Testis (tissue), 3 donors: Measurements from ENCODE around the gene MKKS. TPM values are rescaled to one million over a fixed set of nuclear protein-coding genes. Genes with fewer than 3 reads are reported as not detected.

Experiments used
- DNase-seq: peaks from one replicate; pipeline ENCODE4 v3.0.0-alpha.2; 2019
- H3K27ac ChIP-seq, 2 donors: fragments of 200-600 bp; sonication (generic); one replicate each; pipeline ENCODE4 v1.5.1; 2019
- H3K27me3 ChIP-seq: fragments of 200-600 bp; sonication (generic); one replicate; pipeline ENCODE4 v1.5.1; 2019
- H3K36me3 ChIP-seq: fragments of 200-600 bp; sonication (generic); one replicate; pipeline ENCODE4 v1.5.1; 2017; ENCODE audit warnings: low read depth; ENCODE audit errors: missing control alignments
- H3K4me1 ChIP-seq: fragments of 200-600 bp; sonication (generic); one replicate; pipeline ENCODE4 v1.5.1; 2019
- H3K4me3 ChIP-seq, 2 donors: fragments of 200-600 bp; sonication (generic); one replicate each; pipeline ENCODE4 v1.5.1; 2017 to 2019
- H3K9me3 ChIP-seq: fragments of 200-600 bp; sonication (generic); one replicate; pipeline ENCODE4 v1.5.1; 2017
- POLR2A ChIP-seq: fragments of 450-650 bp; IDR thresholded peaks from one replicate; pipeline ENCODE4 v1.6.1; 2017; ENCODE audit warnings: antibody characterized with exemption, mild to moderate bottlenecking, moderate library complexity
- WGBS, 2 donors: methylation state at CpG; one replicate each; pipeline ENCODE4 v1.1.5; 2018; 5-methylcytosine and 5-hydroxymethylcytosine counted together
- intact Hi-C: fragments of 100-400 bp; cut with DNase I; formaldehyde crosslinking; loops from one replicate; pipeline ENCODE4 v1.15.1; 2023; ENCODE audit warnings: low total_unique reads
- polyA plus RNA-seq: library from polyadenylated mRNA; stranded (reverse); fragments of 350-450 nt; fragmentation: Illumina TruSeq; extraction: RNeasy Lipid Tissue Mini Kit (QIAGEN cat#74804); gene quantifications from one replicate; pipeline ENCODE4 v1.2.3, GENCODE V29; 2014; ENCODE audit warnings: low read depth, low replicate concordance; ENCODE audit not compliant: insufficient read depth
- total RNA-seq, 2 donors: library from RNA; depleted of rRNA; stranded (reverse); fragments of >200 nt; gene quantifications; one replicate each; pipeline ENCODE4 v1.2.3, GENCODE V29; 2016
- TF ChIP-seq, protein P1 (sequence below), 3 experiments: fragments of 450-650 bp in 2 of 3; fragments of 200-600 bp in 1 of 3; sonication (generic) in 1 of 3; IDR thresholded peaks; one replicate each; pipeline ENCODE4 v1.5.1; 2016 to 2019; ENCODE audit warnings: antibody characterized with exemption in 3 of 3, mild to moderate bottlenecking in 2 of 3, moderate library complexity in 1 of 3

MKKS gene
- total and polyA plus RNA-seq, 3 donors from 2014 or later: 15.7 to 37.1 (median 16.0) TPM

DNA sequence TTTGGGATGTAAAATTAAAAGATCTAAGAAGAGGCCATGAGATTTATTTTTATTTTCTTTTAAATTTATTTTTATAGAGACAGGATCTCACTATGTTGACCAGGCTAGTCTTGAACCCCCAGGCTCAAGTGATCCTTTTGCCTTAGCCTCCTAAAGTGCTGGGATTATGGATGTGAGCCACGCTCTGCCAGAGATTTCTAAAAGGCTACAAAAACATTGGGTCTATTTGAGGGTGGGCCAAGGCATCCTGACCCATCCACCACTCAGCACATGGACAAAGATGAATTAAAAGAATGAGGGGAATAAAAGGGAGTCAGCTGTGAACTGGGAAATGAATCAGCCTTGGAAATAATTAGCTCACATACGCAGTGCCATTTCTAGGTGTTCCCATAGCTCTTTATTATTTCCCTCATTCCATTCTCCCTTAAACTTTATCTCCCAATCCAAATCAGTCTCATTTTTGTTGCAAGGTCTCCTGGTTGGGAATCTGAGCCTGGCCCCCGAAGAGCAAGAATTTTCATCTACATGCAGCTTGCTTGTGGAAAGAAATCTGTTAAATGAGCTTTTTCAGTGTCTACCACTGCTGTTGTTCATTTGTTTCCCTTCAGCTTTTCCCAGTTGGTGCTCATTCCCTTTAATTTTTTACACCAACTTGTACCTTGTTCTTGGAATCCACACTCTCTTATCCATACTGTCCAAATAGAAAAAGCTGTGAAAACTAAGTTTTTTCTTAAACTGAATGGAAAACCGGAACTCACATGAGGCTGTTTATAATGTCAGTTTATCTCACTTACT is 66.9 kb downstream of the MKKS start:
- TF ChIP-seq, protein P1, sequence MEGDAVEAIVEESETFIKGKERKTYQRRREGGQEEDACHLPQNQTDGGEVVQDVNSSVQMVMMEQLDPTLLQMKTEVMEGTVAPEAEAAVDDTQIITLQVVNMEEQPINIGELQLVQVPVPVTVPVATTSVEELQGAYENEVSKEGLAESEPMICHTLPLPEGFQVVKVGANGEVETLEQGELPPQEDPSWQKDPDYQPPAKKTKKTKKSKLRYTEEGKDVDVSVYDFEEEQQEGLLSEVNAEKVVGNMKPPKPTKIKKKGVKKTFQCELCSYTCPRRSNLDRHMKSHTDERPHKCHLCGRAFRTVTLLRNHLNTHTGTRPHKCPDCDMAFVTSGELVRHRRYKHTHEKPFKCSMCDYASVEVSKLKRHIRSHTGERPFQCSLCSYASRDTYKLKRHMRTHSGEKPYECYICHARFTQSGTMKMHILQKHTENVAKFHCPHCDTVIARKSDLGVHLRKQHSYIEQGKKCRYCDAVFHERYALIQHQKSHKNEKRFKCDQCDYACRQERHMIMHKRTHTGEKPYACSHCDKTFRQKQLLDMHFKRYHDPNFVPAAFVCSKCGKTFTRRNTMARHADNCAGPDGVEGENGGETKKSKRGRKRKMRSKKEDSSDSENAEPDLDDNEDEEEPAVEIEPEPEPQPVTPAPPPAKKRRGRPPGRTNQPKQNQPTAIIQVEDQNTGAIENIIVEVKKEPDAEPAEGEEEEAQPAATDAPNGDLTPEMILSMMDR (IDR thresholded peaks at IDR 0.05): no peak
- no peak for TF ChIP-seq POLR2A
- intact Hi-C loops: no loop called here
- no peak for DNase-seq
- H3K27ac ChIP-seq: no peak overlapping the region
- H3K27me3 ChIP-seq: no peaks in the 10 kb centered on the region
- H3K4me3 ChIP-seq: no peak overlapping the region
- 72 to 73% methylated on average over 4 of the region's 4 CpGs for WGBS, 2 donors
- peaks cover 5% of the 10 kb centered on the region for H3K4me1 ChIP-seq
- no peaks in the 10 kb centered on the region for H3K9me3 ChIP-seq
- H3K36me3 ChIP-seq: no peaks in the 10 kb centered on the region

DNA sequence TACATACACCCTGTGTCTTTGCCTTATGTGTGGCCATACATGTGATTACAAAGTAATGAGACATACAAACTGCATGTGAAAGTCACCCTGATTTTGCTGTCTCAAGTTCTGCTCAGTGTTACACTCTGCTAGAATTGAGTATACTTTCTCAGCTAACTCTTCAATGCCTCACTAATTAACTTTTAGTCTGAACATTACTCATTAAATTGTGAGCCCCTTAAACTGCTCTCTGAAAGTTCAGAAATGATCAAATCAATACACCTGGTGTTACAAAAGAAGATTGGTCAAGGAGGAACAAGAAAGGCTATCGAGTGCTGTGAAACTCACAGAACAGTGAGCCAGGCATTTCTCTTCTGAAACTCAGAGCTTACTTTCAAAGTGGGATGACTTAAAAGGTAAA is 71.3 kb downstream of the MKKS start:
- Histone ChIP-seq H3K36me3 (no peaks in the 10 kb centered on the region), H3K4me3 (no peak overlapping the region), H3K27me3 (no peaks in the 10 kb centered on the region), H3K27ac (no peak overlapping the region), H3K9me3 (no peaks in the 10 kb centered on the region), H3K4me1 (no peaks in the 10 kb centered on the region)
- DNase-seq: no peak
- no peak for TF ChIP-seq POLR2A
- TF ChIP-seq, protein P1 (IDR thresholded peaks at IDR 0.05): no peak
- intact Hi-C loops: no loop called here
- WGBS, 2 donors: 88 to 95% methylated on average over 1 of the region's 1 CpG

DNA sequence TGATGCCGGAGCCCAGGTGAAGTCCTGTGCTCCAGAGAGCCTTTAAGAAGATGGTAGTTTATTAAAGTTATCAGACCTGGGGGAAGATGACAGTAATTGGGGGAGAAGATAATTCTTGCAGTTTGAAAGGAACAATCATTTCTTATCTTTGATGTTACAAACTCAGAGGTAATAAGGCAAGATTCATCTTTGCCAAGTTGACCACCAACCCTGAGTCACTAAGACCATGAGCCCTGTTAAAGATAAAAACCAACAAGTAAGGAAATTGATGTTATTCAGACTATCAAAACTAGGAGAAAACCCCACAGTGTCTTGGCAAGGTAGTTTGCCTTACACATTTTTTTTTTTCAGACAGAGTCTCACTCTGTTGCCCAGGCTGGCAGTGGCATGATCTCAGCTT is 73.1 kb downstream of the MKKS start:
- WGBS, 2 donors: 56 to 91% methylated on average over 1 of the region's 1 CpG
- no peaks in the 10 kb centered on the region for H3K4me1 ChIP-seq
- no peak overlapping the region for H3K4me3 ChIP-seq
- H3K9me3 ChIP-seq: no peaks in the 10 kb centered on the region
- intact Hi-C loops: no loop called here
- TF ChIP-seq, protein P1 (IDR thresholded peaks at IDR 0.05): no peak
- no peak for TF ChIP-seq POLR2A
- no peaks in the 10 kb centered on the region for H3K27me3 ChIP-seq
- DNase-seq: no peak
- H3K27ac ChIP-seq: no peak overlapping the region
- H3K36me3 ChIP-seq: no peaks in the 10 kb centered on the region

DNA sequence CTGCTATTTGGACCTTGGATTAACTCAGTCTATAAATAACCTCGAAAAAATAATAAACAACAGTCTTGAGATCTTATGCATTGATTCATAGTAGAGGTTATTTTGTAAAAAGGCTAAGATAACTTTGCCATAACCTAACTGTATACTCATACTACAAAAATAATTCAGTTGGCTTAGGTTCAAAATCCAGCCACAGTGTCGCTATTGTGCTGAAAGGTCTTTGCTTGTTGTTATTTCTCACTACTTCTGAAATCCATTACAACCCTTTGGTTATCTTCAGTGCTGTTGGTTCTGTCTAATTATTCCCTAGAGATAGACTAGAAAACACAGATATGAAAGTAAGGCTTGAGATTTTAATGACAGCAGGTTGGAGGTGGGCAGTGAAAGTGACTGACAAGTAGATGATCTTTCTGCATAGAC is 74.4 kb downstream of the MKKS start:
- H3K36me3 ChIP-seq: no peaks in the 10 kb centered on the region
- WGBS, 2 donors: 38 to 58% methylated on average over 2 of the region's 2 CpGs
- intact Hi-C loops: no loop called here
- no peaks in the 10 kb centered on the region for H3K27me3 ChIP-seq
- H3K9me3 ChIP-seq: no peaks in the 10 kb centered on the region
- no peak overlapping the region for H3K27ac ChIP-seq
- no peak for TF ChIP-seq POLR2A
- TF ChIP-seq, protein P1 (IDR thresholded peaks at IDR 0.05): no peak
- DNase-seq: no peak
- no peaks in the 10 kb centered on the region for H3K4me1 ChIP-seq
- H3K4me3 ChIP-seq: no peak overlapping the region

DNA sequence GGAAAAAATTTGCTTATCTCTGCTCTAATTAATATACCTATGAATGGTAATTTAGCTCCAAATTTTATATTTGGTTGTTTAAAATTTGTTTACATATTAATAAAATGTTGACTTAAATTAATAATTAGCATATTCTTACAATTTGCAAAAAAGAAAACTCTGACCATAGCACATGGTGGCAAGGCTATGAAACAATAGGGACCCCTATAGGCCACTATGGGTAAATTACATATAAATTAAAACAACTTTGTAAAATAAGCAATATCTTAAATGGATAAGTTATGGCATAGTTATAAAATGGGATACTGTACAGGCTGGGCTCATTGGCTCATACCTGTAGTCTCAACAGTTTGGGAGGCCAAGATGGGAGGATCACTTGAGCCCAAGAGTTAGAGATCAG is 76.0 kb downstream of the MKKS start:
- intact Hi-C loops: no loop called here

More for the DNA sequence above, 76.0 kb downstream of the MKKS start:
- H3K27me3 ChIP-seq: no peaks in the 10 kb centered on the region
- H3K4me3 ChIP-seq: no peak overlapping the region
- DNase-seq: no peak
- no peak overlapping the region for H3K27ac ChIP-seq
- no peaks in the 10 kb centered on the region for H3K36me3 ChIP-seq
- H3K4me1 ChIP-seq: no peaks in the 10 kb centered on the region
- no peaks in the 10 kb centered on the region for H3K9me3 ChIP-seq
- no peak for TF ChIP-seq POLR2A
- TF ChIP-seq, protein P1 (IDR thresholded peaks at IDR 0.05): peak; percentile 19 to 62 (median 38)
